Stimulated activated memory B cell treated with anti-CD40 and anti-IgM and Interleukin-4, amounts not matched to agents 10 μg/mL and 1 μg/mL and 100 μg/mL, for 72 hours (primary cell): ENCODE data around the gene PTGER4.

Experiments used
- ATAC-seq: fragments of 150-1000 bp; cut with Tn5 transposase; 2 replicates; pipeline ENCODE4 v1.10.0; 2021
- H3K27ac Mint-ChIP-seq: one replicate; pipeline ENCODE4 v1.8.0; 2022; ENCODE audit warnings: mild to moderate bottlenecking, mixed read lengths
- H3K27me3 Mint-ChIP-seq: one replicate; pipeline ENCODE4 v1.8.0; 2022; ENCODE audit warnings: mixed read lengths
- H3K36me3 Mint-ChIP-seq: one replicate; pipeline ENCODE4 v1.8.0; 2022; ENCODE audit warnings: mixed read lengths
- H3K4me1 Mint-ChIP-seq: one replicate; pipeline ENCODE4 v1.8.0; 2022; ENCODE audit warnings: mixed read lengths
- H3K4me3 Mint-ChIP-seq: one replicate; pipeline ENCODE4 v1.8.0; 2022; ENCODE audit warnings: mild to moderate bottlenecking, moderate library complexity, mixed read lengths
- H3K9me3 Mint-ChIP-seq: one replicate; pipeline ENCODE4 v1.8.0; 2022; ENCODE audit warnings: mixed read lengths

PTGER4 gene

GRCh38 chr5:40738502-40738901 lies 58.8 kb downstream of the PTGER4 start:
- Mint-ChIP-seq H3K4me3 (no peak overlapping the region), H3K27ac (no peak overlapping the region), H3K9me3 (peaks cover 9% of the 10 kb centered on the region), H3K36me3 (peaks cover 56% of the 10 kb centered on the region), H3K4me1 (peaks cover 28% of the 10 kb centered on the region), H3K27me3 (no peaks in the 10 kb centered on the region)
- no peak for ATAC-seq
